ENCODE measurements around the gene PSAPL1. TPM values are rescaled to one million over a fixed set of nuclear protein-coding genes. Genes with fewer than 3 reads are reported as not detected.

PSAPL1 gene
- total RNA-seq, 6 experiments from 2014 or later: not detected

GRCh38 chr4:7391637-7392437 lies 42.9 kb downstream of the PSAPL1 start:
- ATAC-seq (no peak), DNase-seq (peak in 1 of 3 donors; percentile 23)
- Histone ChIP-seq H3K36me3 (no peaks in the 10 kb centered on the region), H3K9me3 (no peaks in the 10 kb centered on the region), H3K27ac (no peak overlapping the region), H3K27me3 (no peaks in the 10 kb centered on the region), H3K4me1 (no peaks in the 10 kb centered on the region), H3K4me3 (no peak overlapping the region)
- no peak for TF ChIP-seq POLR2A (IDR thresholded peaks at IDR 0.05)
- TF ChIP-seq, protein P1, sequence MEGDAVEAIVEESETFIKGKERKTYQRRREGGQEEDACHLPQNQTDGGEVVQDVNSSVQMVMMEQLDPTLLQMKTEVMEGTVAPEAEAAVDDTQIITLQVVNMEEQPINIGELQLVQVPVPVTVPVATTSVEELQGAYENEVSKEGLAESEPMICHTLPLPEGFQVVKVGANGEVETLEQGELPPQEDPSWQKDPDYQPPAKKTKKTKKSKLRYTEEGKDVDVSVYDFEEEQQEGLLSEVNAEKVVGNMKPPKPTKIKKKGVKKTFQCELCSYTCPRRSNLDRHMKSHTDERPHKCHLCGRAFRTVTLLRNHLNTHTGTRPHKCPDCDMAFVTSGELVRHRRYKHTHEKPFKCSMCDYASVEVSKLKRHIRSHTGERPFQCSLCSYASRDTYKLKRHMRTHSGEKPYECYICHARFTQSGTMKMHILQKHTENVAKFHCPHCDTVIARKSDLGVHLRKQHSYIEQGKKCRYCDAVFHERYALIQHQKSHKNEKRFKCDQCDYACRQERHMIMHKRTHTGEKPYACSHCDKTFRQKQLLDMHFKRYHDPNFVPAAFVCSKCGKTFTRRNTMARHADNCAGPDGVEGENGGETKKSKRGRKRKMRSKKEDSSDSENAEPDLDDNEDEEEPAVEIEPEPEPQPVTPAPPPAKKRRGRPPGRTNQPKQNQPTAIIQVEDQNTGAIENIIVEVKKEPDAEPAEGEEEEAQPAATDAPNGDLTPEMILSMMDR (IDR thresholded peaks at IDR 0.05): no peak
- 72% methylated on average over 10 of the region's 18 CpGs for WGBS (ENCODE audit: insufficient coverage, low coverage, low lambda C conversion rate, missing lambda C conversion rate)
- intact Hi-C loops (cut with DNase I): no loop called here

GRCh38 chr4:7390906-7391636 lies 43.7 kb downstream of the PSAPL1 start:
- DNase-seq (no peak), ATAC-seq (no peak)
- Histone ChIP-seq H3K4me1 (no peaks in the 10 kb centered on the region), H3K9me3 (no peaks in the 10 kb centered on the region), H3K27ac (no peak overlapping the region), H3K27me3 (no peaks in the 10 kb centered on the region), H3K36me3 (no peaks in the 10 kb centered on the region), H3K4me3 (no peak overlapping the region)
- 85% methylated on average over 4 of the region's 18 CpGs for WGBS (ENCODE audit: insufficient coverage, low coverage, low lambda C conversion rate, missing lambda C conversion rate)
- intact Hi-C loops (cut with DNase I): no loop called here
- no peak for TF ChIP-seq POLR2A (IDR thresholded peaks at IDR 0.05)
- TF ChIP-seq, protein P1 (IDR thresholded peaks at IDR 0.05): no peak

DNA sequence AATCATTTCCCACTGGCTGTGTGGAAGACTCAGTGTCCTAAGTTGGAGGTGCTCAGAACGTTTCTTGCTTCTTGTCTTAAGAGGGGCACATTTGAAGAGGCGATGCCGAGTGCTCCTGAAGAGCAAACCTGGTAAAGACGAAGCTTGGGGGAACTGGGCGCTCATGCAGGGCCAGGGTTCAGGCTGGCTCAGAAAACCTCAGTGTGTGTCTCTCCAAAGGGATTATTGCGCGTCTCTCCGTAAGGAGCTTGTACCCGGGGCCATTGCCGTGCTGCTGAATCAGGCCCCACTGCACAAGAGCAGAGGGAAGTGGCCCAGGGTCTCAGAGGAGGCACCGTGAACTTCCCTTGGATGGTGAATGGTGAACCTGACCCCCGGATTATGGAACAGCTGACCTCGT lies 44.4 kb downstream of the PSAPL1 start:
- Histone ChIP-seq H3K27me3 (no peaks in the 10 kb centered on the region), H3K36me3 (no peaks in the 10 kb centered on the region), H3K27ac (no peak overlapping the region), H3K9me3 (no peaks in the 10 kb centered on the region), H3K4me1 (no peaks in the 10 kb centered on the region), H3K4me3 (no peak overlapping the region)
- intact Hi-C loops (cut with DNase I): no loop called here
- no peak for ATAC-seq
- TF ChIP-seq, protein P1 (IDR thresholded peaks at IDR 0.05): no peak
- no peak for TF ChIP-seq POLR2A (IDR thresholded peaks at IDR 0.05)
- WGBS (ENCODE audit: insufficient coverage, low coverage, low lambda C conversion rate, missing lambda C conversion rate): 80% methylated on average over 10 of the region's 13 CpGs
- no peak for DNase-seq

GRCh38 chr4:7389719-7390118 lies 45.0 kb downstream of the PSAPL1 start:
- intact Hi-C loops (cut with DNase I): no loop called here
- WGBS (ENCODE audit: insufficient coverage, low coverage, low lambda C conversion rate, missing lambda C conversion rate): 45% methylated on average over 6 of the region's 12 CpGs
- DNase-seq (peak in 1 of 3 donors; percentile 24), ATAC-seq (no peak)
- TF ChIP-seq POLR2A (IDR thresholded peaks at IDR 0.05): no peak
- TF ChIP-seq, protein P1 (IDR thresholded peaks at IDR 0.05): no peak
- no peak overlapping the region for H3K4me3 ChIP-seq
- H3K9me3 ChIP-seq: no peaks in the 10 kb centered on the region
- H3K36me3 ChIP-seq: no peaks in the 10 kb centered on the region
- H3K27ac ChIP-seq: no peak overlapping the region
- no peaks in the 10 kb centered on the region for H3K27me3 ChIP-seq
- no peaks in the 10 kb centered on the region for H3K4me1 ChIP-seq
